H1 (cell line): ENCODE measurements around the gene UVRAG. TPM values are rescaled to one million over a fixed set of nuclear protein-coding genes. Genes with fewer than 3 reads are reported as not detected.

Experiments used
- CTCF ChIA-PET: fragments of 300-600 bp; sonication (Branson Sonifier 250); formaldehyde crosslinking; loops from one replicate; lab custom pipeline; 2021; ENCODE audit not compliant: partially characterized antibody; lab: Charles Lee
- POLR2A ChIA-PET: fragments of 300-600 bp; sonication (Branson Sonifier 250); formaldehyde crosslinking; loops from one replicate; lab custom pipeline; 2021; ENCODE audit warnings: inconsistent platforms; ENCODE audit not compliant: partially characterized antibody; lab: Charles Lee
- DNase-seq, 2 experiments: peaks; one replicate each; pipeline versions ENCODE4 v3.0.0 to v3.0.0-alpha.2; 2010 to 2022; ENCODE audit warnings: low spot score in 2 of 2, low read depth in 1 of 2, mixed read lengths in 1 of 2
- FAIRE-seq: peaks from 2 replicates; lab custom pipeline; 2011; peaks lifted over from hg19 to GRCh38; lab: Jason Lieb, UNC
- H2AFZ ChIP-seq: 2 replicates; pipeline ENCODE4 v1.8.1; 2012; ENCODE audit warnings: low read length, inconsistent platforms
- H2AK5ac ChIP-seq: 2 replicates; pipeline ENCODE4 v1.6.1; 2013; ENCODE audit warnings: low read depth, low read length
- H2BK120ac ChIP-seq: replicated peaks from 2 replicates; pipeline ENCODE3; 2013; ENCODE audit warnings: low read depth, low read length, inconsistent platforms
- H2BK12ac ChIP-seq: 2 replicates; pipeline ENCODE4 v1.6.1; 2013; ENCODE audit warnings: low read depth, low read length
- H2BK15ac ChIP-seq: 2 replicates; pipeline ENCODE4 v1.6.1; 2013; ENCODE audit warnings: low read length
- H2BK20ac ChIP-seq: 2 replicates; pipeline ENCODE4 v1.6.1; 2013; ENCODE audit warnings: low read length
- H2BK5ac ChIP-seq: 2 replicates; pipeline ENCODE4 v1.6.1; 2013; ENCODE audit warnings: low read depth, low read length
- H3K14ac ChIP-seq: 2 replicates; pipeline ENCODE4 v1.6.1; 2013; ENCODE audit warnings: inconsistent platforms; ENCODE audit not compliant: insufficient read length
- H3K18ac ChIP-seq: 2 replicates; pipeline ENCODE4 v1.6.1; 2013; ENCODE audit warnings: low read length; ENCODE audit errors: extremely low read depth
- H3K23ac ChIP-seq: 2 replicates; pipeline ENCODE4 v1.6.1; 2013; ENCODE audit warnings: inconsistent platforms; ENCODE audit not compliant: insufficient read length
- H3K23me2 ChIP-seq: 2 replicates; pipeline ENCODE4 v1.6.1; 2013; ENCODE audit warnings: low read depth, low read length
- H3K27ac ChIP-seq: 2 replicates; pipeline ENCODE4 v1.6.1; 2011; ENCODE audit warnings: low read depth, low read length, inconsistent platforms
- H3K27me3 ChIP-seq, 4 experiments: replicated peaks in 1 of 4; 1 replicate in 1 of 4; 2 replicates in 3 of 4; pipeline versions ENCODE4 v1.6.1 to v1.8.1; 2011 to 2013; ENCODE audit warnings: low read length in 3 of 4, mild to moderate bottlenecking in 3 of 4, inconsistent platforms in 2 of 4, mixed read lengths in 2 of 4, moderate library complexity in 1 of 4; ENCODE audit not compliant: control insufficient read depth in 3 of 4, insufficient read depth in 3 of 4; ENCODE audit errors: extremely low read depth in 1 of 4
- H3K36me3 ChIP-seq, 4 experiments: 2 replicates each; pipeline versions ENCODE4 v1.6.1 to v1.8.1; 2011 to 2013; ENCODE audit warnings: mild to moderate bottlenecking in 4 of 4, low read length in 3 of 4, moderate library complexity in 2 of 4, control low read depth in 1 of 4, inconsistent platforms in 1 of 4; ENCODE audit not compliant: insufficient read depth in 4 of 4, control insufficient read depth in 2 of 4
- H3K4ac ChIP-seq: replicated peaks from 2 replicates; pipeline ENCODE3; 2013; ENCODE audit warnings: low read length, low read depth, mixed read lengths, inconsistent platforms; ENCODE audit not compliant: insufficient read length
- H3K4me1 ChIP-seq, 4 experiments: replicated peaks in 1 of 4; 1 replicate in 1 of 4; 2 replicates in 3 of 4; pipeline versions ENCODE4 v1.6.1 to v1.8.1; 2011 to 2013; ENCODE audit warnings: low read length in 3 of 4, inconsistent platforms in 2 of 4, mixed read lengths in 1 of 4; ENCODE audit not compliant: insufficient read depth in 4 of 4, control insufficient read depth in 3 of 4
- H3K4me2 ChIP-seq, 2 experiments: 2 replicates each; pipeline versions ENCODE4 v1.6.1 to v1.8.1; 2011 to 2013; ENCODE audit warnings: low read depth in 2 of 2, low read length in 2 of 2, control low read depth in 1 of 2, inconsistent platforms in 1 of 2, mild to moderate bottlenecking in 1 of 2; ENCODE audit not compliant: insufficient read depth in 1 of 2
- H3K4me3 ChIP-seq, 4 experiments: fragments of 200-600, 300-600 bp in 1 of 4; sonication (generic), shearing (Covaris generic), sonication (Bioruptor Twin) in 1 of 4; 2 replicates each; pipeline versions ENCODE4 v1.5.1 to v1.8.1; 2011 to 2016; ENCODE audit warnings: low read length in 4 of 4, low read depth in 3 of 4, control low read depth in 2 of 4, inconsistent platforms in 2 of 4, mild to moderate bottlenecking in 2 of 4, mixed read lengths in 1 of 4, moderate library complexity in 1 of 4; ENCODE audit not compliant: insufficient read depth in 2 of 4; ENCODE audit errors: extremely low read depth in 1 of 4
- H3K56ac ChIP-seq: replicated peaks from 2 replicates; pipeline ENCODE3; 2013; ENCODE audit warnings: low read depth, mild to moderate bottlenecking, mixed read lengths, low read length, inconsistent platforms; ENCODE audit not compliant: insufficient read length
- H3K79me1 ChIP-seq: 2 replicates; pipeline ENCODE4 v1.6.1; 2013; ENCODE audit warnings: low read depth, low read length, control low read depth
- H3K79me2 ChIP-seq, 2 experiments: 2 replicates each; pipeline versions ENCODE4 v1.6.1 to v1.8.1; 2012 to 2013; ENCODE audit warnings: low read length in 2 of 2, mild to moderate bottlenecking in 2 of 2, inconsistent platforms in 1 of 2; ENCODE audit not compliant: insufficient read depth in 2 of 2, control insufficient read depth in 1 of 2
- H3K9ac ChIP-seq, 4 experiments: replicated peaks in 1 of 4; 1 replicate in 1 of 4; 2 replicates in 3 of 4; pipeline versions ENCODE4 v1.6.1 to v1.8.1; 2011 to 2013; ENCODE audit warnings: low read depth in 3 of 4, low read length in 3 of 4, control low read depth in 2 of 4, mild to moderate bottlenecking in 2 of 4, moderate library complexity in 2 of 4, inconsistent platforms in 1 of 4; ENCODE audit errors: extremely low read depth in 1 of 4
- H3K9me3 ChIP-seq, 2 experiments: 2 replicates each; pipeline versions ENCODE4 v1.6.1 to v1.8.1; 2012 to 2013; ENCODE audit warnings: mild to moderate bottlenecking in 2 of 2, moderate library complexity in 2 of 2, control low read depth in 1 of 2, inconsistent platforms in 1 of 2, low read depth in 1 of 2, low read length in 1 of 2, mixed read lengths in 1 of 2; ENCODE audit not compliant: insufficient read depth in 2 of 2
- H4K20me1 ChIP-seq, 2 experiments: replicated peaks in 1 of 2; 2 replicates each; pipeline versions ENCODE3 to v1.8.1; 2011 to 2013; ENCODE audit warnings: inconsistent platforms in 2 of 2, low read length in 2 of 2, mild to moderate bottlenecking in 1 of 2; ENCODE audit not compliant: insufficient read depth in 2 of 2, control insufficient read depth in 1 of 2
- H4K5ac ChIP-seq: 2 replicates; pipeline ENCODE4 v1.6.1; 2013; ENCODE audit warnings: low read length, low read depth, mixed read lengths, inconsistent platforms; ENCODE audit not compliant: insufficient read length
- H4K8ac ChIP-seq: 2 replicates; pipeline ENCODE4 v1.8.0; 2013; ENCODE audit warnings: mild to moderate bottlenecking, moderate library complexity, low read length, inconsistent platforms; ENCODE audit not compliant: insufficient read depth; ENCODE audit errors: extremely low read depth
- H4K91ac ChIP-seq: replicated peaks from 2 replicates; pipeline ENCODE3; 2013; ENCODE audit warnings: low read length, mixed read lengths, inconsistent platforms; ENCODE audit not compliant: insufficient read length
- CHD1 ChIP-seq: IDR thresholded peaks from 2 replicates; pipeline ENCODE4 v1.6.1; 2012; ENCODE audit warnings: low read depth, low read length, improper control_type of control experiment
- POLR2AphosphoS5 ChIP-seq: IDR thresholded peaks from 2 replicates; pipeline ENCODE4 v1.6.1; 2011; ENCODE audit warnings: low read depth, low read length
- WGBS, 2 experiments: shearing (Covaris generic) in 1 of 2; methylation state at CpG; one replicate each; pipeline versions ENCODE4 v1.1.6 to v1.1.7; 2013 to 2015; ENCODE audit warnings: low lambda C conversion rate in 2 of 2, mixed read lengths in 2 of 2, inconsistent platforms in 1 of 2, low coverage in 1 of 2, missing lambda C conversion rate in 1 of 2; ENCODE audit not compliant: insufficient replicate concordance in 2 of 2, insufficient coverage in 1 of 2, insufficient read length in 1 of 2; ENCODE audit errors: extremely low coverage in 1 of 2, missing lambda C conversion rate in 1 of 2; 5-methylcytosine and 5-hydroxymethylcytosine counted together
- polyA plus RNA-seq, 7 experiments: library from polyadenylated mRNA; depleted of rRNA in 3 of 7; stranded (reverse) in 5 of 7; unstranded in 2 of 7; fragments of >200 nt in 5 of 7; fragments of 200-250 nt in 2 of 7; gene quantifications; 1 replicate in 5 of 7; 2 replicates in 1 of 7; 4 replicates in 1 of 7; pipeline versions ENCODE4 v1.2.1 to v1.2.3, GENCODE V29; 2011 to 2013; ENCODE audit warnings: missing spikeins in 2 of 7, mixed read lengths in 2 of 7
- total RNA-seq: library from RNA; stranded (reverse); fragmentation: NEBNext Ultra II Directional; extraction: Animal tissue kit (Norgen Biotek cat#: 25700); gene quantifications from 2 replicates; pipeline ENCODE4 v1.2.1, GENCODE V29; 2021

The UVRAG gene
- total and polyA plus RNA-seq, 2 of the 8 experiments (the other 6 are each of a cell fraction or from before 2014, with no cell fraction given), result 5.5 to 14.7 TPM

DNA sequence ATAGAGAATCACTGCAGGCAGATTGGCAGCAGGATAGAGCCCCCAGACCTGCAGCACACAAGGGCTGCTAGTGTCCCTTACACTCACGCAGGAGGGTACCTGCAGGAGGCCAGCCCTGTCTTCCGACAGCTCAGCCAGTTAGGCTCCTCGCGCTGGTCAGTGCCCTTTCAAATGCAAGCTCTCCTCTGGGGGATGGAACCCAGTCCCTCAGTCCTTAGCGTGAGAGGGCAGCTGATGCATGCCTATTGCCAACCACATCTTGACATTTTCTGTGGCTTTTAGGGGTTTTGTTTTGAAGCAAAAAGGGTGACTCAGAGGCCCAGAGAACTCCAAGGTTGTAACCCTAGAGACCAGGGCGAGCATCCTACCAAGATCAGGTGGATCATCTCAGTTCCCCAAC, 351.3 kb downstream of the UVRAG start:
- H3K9me3 ChIP-seq, result no peaks in the 10 kb centered on the region
- ChIA-PET POLR2A (no interaction called here), CTCF (interaction anchor here (0.8 to 1.9 kb wide), 3 partner anchors 14 to 269 kb away, joined by 3 to 9 read pairs (median 5); no protein-coding TSS in a partner anchor)
- H3K27ac ChIP-seq, result no peak overlapping the region
- no peak overlapping the region for H3K23ac ChIP-seq
- no peak overlapping the region for H3K4me3 ChIP-seq
- 24% methylated on average over 6 of the region's 6 CpGs; no CpG with 5 or more reads in 1 of the 2 experiments for WGBS, 2 experiments
- H2AK5ac ChIP-seq, result no peak overlapping the region
- peaks cover 0 to 5% of the 10 kb centered on the region in 2 experiments for H4K20me1 ChIP-seq
- H3K36me3 ChIP-seq, result no peaks in the 10 kb centered on the region
- no peak overlapping the region for H3K4ac ChIP-seq
- no peak overlapping the region for H2BK20ac ChIP-seq
- H3K27me3 ChIP-seq, result peaks cover 9 to 52% (median 27%) of the 10 kb centered on the region in 4 experiments
- H4K8ac ChIP-seq, result no peak overlapping the region; the same call in 1 of the 2 replicates
- no peak overlapping the region for H2BK5ac ChIP-seq
- no peak overlapping the region for H3K9ac ChIP-seq
- no peak overlapping the region for H3K14ac ChIP-seq
- peak; percentile 67 for TF ChIP-seq POLR2AphosphoS5
- TF ChIP-seq CHD1, result no peak
- H2BK120ac ChIP-seq, result no peak overlapping the region
- no peak for FAIRE-seq
- H3K79me2 ChIP-seq, result no peaks in the 10 kb centered on the region
- H3K23me2 ChIP-seq, result no peaks in the 10 kb centered on the region
- no peak overlapping the region for H2BK12ac ChIP-seq
- no peaks in the 10 kb centered on the region for H3K79me1 ChIP-seq
- no peak overlapping the region for H3K18ac ChIP-seq
- no peak overlapping the region for H2AFZ ChIP-seq
- no peak overlapping the region for H3K56ac ChIP-seq
- no peak overlapping the region for H4K5ac ChIP-seq
- H4K91ac ChIP-seq, result no peak overlapping the region
- H2BK15ac ChIP-seq, result no peak overlapping the region
- H3K4me1 ChIP-seq, result peaks cover 0 to 3% (median under 1%) of the 10 kb centered on the region in 4 experiments; a peak in 3 of 7 replicates
- no peak for DNase-seq
- H3K4me2 ChIP-seq, result no peak overlapping the region
